GM18909 (cell line): ENCODE measurements around the gene MCU.
"Not testable (repeated sequence)": the region's sequence is repeated elsewhere in the genome, so short reads cannot be mapped to it uniquely, and the experiment has no call there.

Source experiments
- ATAC-seq: cut with Tn5 transposase; IDR thresholded peaks from one replicate; pipeline ENCODE4 v1.9.1; 2021; ENCODE audit warnings: mild to moderate bottlenecking; ENCODE audit not compliant: unreplicated experiment, poor library complexity

Gene MCU

DNA sequence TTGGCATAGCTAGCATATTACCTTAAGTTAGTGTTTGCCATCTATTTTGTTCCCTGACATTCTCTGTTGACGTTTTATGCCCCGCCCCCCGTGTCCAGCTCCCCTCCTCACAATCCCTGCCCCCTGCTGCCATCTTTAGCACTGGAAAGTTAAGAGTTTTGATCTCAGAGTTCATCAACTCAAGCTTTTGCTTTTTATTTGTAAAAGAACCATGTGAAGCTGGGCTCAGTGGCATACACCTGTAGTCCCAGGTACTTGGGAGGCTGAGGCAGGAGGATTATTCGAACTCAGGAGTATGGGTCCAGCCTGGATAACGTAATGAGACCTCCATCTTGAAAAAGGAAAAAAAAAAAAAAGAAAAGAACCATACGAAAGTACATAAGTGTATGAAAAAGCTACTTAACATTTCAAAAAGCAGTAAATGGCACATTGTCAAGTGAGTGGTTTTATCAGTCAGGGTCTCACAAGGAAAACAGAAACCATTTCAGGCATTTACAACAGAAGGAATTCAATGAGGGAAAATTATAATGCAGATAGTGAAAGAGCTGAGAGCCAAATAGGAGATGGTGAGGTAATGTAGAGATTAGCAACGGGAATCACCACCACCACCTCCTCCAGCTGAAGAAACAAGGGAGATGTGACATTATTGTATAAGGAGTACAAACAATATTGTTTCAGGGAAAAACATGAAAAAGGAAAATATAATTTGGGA is 64.9 kb downstream of the MCU start:
- ATAC-seq, result no peak

DNA sequence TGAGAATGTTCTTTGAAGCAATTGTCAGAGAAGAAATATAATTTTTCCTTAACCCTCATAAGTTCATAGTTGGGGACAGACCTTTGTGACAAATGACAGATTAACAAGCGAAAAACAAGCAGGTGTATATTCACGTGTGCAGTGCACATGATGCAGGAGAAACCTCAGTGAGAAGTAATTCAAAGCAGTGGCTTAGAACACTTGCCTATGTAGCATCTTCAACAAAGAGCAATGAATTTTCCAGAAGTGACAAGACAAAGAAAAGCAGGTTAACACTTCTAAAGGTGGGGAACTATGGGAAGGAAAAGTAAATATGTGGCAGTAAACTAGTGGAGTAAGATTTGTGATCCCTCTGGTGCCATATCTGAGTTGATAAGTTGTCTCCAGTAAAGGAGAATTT is 65.8 kb downstream of the MCU start:
- ATAC-seq, result no peak

DNA sequence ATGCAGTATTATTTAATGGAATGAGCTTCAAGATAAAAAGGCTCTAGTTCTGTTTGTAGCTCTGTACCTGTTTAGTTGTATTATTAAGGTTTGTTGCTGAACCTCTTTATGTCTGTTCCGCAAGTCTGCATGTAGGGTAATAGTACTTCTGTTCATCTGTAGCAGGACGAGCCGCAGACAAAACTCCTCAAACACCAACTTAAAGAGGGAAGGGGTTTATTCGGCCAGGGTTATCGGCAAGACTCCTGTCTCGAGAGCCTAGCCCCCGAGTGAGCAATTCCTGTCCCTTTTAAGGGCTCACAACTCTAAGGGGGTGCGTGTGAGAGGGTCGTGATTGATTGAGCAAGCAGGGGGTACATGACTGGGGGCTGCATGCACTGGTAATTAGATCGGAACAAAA is 67.0 kb downstream of the MCU start:
- ATAC-seq, result not testable (repeated sequence)

DNA sequence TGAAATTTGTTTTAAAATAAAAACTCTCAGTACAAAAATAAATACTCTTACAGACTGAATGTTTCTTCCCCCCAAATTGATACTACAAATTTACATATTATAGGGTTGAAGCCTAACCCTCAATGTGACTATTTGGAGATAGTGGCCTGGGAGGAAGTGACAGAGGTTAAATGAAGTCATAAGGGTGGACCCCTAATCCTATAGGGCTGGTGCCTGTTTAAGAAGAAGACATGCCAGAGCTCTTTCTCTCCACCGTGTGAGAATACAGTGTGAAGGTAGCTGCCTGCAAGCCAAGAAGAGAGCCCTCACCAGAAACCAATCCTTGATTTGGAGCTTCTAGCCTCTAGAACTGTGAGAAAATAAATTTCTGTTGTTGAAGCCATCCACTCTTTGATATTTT is 67.6 kb downstream of the MCU start:
- ATAC-seq, result no peak

DNA sequence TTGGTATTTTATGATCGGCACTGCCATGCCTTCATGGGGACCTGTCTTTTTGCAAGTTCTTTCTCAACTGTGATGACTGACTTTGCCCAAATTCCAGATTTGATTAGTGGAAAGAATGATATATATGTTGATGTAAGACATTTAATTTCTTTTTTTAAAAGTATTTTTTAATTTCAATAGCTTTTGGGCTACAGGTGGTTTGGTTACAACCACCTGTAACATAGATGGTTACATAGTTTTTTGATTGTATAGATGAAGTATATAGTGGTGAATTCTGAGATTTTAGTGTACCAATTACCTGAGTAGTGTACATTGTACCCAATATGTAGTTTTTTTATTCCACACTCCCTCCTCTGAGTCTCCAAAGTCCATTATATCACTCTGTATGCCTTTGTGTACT is 69.6 kb downstream of the MCU start:
- ATAC-seq, result no peak

DNA sequence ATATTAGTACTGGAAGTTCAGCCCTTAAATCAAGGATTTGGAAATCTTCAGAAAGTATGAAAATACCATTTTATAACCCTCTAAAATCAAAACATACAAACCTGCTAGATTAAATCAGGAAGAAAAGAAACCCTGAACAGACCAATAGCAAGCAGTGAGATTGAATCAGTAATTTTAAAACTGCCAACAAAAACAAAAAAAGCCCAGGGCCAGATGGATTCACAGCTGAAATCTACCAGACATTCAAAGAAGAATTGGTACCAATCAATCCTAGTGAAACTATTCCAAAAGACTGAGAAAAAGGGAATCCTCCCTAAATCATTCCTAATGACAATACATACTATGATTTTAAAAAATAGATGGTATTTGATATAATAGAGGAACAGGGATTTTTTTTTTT is 70.1 kb downstream of the MCU start:
- ATAC-seq, result no peak

DNA sequence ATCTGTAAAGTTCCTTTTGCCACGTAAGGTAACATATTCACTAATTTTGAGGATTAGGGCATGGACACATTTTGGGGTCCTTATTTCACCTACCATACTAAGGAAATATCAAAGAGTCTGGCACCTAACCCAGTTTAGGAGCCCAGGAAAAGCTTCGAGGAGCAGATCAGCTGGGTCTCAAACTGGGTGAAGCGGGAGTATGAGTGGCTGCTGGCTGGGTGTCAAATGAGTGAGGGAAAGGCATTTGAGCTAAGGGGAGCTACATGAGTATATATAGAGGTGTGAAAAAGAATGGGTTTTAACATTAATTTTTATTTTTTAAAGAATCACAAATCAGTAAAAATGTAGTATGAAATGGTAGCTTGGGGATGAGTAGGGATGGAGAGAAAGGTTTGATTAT is 71.3 kb downstream of the MCU start:
- ATAC-seq, result no peak

DNA sequence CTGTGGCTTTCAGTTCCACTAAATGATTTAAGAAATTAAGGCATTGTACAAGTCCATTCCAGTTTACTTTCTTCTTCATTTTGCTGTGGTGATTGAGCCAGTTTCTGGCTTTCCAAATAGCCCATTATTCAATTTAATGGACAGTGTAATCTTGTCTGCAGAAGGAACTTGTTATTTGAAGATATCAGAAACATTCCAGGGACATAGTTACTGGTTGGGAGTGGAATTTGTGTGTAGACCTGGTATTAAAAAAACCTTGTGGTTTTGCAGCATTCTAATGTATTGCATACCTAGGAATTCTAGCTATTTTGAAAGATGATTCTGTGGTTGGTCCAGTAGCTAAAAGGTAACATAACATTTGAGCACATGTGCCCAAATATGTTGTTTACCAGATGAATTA is 72.2 kb downstream of the MCU start:
- ATAC-seq, result no peak

DNA sequence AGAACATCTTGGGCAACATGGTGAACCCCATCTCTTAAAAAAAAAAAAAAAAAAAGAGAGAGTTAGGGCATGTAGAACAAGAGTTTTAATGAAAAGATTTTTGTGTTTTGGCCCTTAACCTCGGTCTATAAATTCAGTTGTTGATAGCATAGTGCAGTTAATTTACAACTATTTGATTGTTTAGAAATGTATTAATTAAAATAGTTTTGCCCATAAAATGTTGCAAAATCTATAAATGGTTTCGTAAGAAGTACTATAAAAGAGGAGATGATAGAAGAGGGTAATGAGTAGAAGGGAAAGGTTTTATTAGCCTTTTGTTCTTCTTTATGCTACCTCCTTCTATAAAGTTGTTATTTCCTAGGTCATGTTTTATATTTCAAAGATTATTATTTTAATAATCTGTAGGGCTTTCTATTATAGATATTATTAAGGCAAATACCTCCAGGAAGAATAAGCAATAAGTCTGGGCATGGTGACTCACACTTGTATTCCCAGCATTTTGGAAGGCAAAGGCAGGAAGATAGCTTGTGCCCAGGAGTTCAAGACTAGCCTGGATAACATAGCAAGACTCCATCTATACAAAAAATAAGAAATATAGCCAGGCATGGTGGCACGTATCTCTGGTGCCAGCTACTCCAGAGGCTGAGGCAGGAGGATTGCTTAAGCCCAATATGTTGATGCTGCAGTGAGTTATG is 73.3 kb downstream of the MCU start:
- ATAC-seq, result no peak

DNA sequence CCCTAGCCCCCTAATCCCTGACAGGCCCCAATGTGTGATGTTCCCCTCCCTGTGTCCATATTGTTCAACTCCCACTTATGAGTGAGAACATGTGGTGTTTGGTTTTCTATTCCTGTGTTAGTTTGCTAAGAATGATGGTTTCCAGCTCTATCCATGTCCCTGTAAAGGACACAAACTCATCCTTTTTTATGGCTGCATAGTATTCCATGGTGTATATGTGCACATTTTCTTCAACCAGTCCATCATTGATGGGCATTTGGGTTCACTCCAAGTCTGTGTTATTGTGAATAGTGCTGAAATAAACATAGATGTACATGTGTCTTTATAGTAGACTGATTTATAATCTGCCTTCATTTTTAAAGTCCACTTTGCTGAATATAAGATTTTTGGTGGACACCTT is 79.3 kb downstream of the MCU start:
- ATAC-seq, result not testable (repeated sequence)

DNA sequence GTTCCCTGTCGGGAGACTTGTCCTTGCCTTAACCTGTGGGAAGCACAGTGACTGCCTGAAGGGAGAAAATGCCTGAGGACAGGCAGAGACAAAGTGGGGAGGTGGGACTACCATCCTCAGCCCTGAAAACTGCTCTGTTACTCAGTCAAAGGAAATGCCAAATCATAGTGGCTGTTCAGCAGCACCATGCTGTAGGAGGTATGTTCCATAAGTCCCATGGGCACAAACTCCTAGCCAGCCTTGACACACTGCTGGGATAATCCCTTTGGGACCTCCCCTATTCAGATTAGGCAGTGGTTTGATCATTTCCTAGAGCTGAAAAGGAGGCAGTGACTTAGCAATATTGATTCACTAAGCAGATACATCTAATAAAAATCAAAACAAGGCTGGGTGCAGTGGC is 80.1 kb downstream of the MCU start:
- no peak for ATAC-seq

DNA sequence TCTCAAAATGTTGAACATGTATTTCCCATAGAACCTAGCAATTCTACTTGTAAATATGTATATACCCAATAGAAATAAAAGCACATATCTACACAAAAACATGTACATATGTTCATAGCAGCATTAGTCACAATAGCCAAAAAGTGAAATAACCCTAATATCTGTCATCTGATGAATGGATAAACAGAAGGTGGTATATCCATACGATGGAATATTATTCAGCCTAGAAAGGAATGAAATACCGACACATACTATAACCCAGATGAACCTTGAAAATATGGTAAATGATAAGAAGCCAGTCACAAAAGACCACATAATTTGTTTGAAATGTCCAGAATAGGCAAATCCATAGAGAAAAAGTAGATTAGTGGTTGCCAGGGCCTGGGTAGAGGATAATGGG is 87.9 kb downstream of the MCU start:
- ATAC-seq, result no peak

DNA sequence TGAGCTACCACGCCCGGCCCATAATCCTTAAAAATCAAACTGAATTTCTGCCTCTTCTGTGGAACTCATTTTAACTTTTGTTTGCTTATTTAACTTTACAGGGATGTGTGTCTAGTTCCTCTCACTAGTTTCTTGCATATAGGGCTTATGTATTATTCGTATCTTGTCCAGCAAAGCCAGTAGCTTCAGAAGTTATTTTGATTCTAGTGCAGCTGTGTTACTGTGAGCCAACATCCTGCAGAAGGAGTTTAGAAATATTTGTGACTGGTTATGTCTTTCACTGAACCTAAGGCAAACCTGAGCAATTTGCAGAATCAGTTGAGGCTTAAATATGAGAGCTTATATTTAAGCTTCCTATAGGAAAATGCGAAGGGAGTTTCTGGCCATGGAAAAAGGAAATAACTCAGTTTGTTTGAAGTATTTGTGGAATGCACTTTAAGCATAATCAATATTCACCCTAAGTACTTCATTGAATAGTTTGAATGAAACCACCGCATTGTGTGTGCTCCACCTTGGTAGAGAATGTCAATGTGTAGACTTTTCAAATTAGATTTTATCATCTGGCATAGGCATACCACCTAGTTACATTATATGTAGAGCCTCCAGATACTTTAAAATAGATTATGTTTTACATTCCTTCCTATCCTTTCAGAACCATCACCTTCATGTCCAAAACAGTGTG is 90.8 kb downstream of the MCU start:
- no peak for ATAC-seq

DNA sequence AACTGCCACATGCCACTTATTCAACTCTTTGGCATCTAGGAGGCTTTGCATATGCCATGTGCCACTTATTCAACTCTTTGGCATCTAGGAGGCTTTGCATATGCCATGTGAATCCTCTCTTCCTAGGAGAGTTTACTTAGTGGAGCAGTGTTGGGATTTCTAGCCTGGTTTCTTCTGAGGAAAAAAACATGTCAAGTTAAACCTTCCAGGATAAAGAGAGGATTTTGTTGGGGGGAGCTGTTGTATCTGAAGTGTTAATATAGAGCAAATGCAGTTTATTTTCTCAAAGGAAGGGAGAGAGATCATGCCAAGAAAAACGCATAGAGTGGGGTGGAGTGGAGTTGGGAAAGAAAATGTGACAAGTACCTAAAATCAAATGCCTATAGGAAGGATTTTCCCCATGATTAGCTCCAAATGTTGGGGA is 91.5 kb downstream of the MCU start:
- ATAC-seq, result no peak

DNA sequence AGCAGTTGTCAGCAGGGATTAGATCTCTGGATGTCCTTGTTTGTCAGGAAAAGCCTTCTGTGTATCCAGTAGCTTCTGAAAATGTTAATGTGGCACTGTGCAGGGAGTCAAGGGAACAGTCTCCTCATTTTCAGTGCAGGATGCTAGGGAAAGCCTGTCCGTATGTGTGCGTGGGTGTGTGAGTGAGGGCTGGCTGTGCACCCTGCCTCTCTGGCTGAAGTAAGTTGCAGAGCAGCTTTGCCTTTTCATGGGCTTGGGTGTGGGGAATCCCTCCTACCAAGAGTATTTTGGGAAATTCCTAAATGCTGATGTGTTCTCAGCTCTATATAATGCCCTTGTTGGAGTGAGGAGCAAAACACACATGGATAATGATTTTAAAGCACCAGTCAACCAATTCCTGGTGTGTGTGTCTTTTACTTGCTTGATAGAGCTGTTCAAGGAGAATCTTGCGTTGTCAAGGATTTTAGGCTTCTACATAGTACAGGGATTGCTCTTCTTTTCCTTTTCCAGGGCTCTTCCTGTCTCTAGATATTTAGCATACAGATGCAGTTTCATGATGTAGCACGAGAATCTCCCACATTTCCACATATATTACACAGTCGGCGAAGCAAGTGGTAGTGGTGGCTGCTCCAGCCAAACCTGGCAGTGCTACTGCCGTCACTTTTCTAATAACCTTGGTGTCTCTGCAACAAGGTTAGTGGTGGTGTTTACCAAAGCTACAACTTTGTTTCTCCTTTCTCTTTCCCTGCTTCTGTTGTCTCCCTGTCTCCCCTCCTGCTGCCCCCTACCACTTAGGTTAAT is 92.8 kb downstream of the MCU start:
- ATAC-seq, result no peak

DNA sequence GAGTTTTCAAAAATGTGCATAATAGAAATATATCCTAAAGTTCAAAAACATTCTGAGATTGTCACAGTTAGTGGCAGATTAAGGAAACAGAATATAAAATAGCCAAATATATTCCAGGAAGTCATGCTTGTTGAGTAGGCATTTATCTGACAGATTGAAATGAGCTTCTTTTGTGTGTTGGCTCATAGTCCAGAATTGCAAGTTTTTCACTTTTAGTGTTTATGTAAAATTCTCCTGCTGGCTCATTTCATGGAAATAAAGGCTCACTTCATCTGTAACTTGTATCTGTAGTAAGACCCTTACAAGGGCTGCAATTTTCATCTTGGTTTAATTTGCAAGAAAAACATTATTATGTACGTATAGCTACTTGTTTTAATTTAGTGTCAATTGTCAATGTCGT is 93.5 kb downstream of the MCU start:
- no peak for ATAC-seq

DNA sequence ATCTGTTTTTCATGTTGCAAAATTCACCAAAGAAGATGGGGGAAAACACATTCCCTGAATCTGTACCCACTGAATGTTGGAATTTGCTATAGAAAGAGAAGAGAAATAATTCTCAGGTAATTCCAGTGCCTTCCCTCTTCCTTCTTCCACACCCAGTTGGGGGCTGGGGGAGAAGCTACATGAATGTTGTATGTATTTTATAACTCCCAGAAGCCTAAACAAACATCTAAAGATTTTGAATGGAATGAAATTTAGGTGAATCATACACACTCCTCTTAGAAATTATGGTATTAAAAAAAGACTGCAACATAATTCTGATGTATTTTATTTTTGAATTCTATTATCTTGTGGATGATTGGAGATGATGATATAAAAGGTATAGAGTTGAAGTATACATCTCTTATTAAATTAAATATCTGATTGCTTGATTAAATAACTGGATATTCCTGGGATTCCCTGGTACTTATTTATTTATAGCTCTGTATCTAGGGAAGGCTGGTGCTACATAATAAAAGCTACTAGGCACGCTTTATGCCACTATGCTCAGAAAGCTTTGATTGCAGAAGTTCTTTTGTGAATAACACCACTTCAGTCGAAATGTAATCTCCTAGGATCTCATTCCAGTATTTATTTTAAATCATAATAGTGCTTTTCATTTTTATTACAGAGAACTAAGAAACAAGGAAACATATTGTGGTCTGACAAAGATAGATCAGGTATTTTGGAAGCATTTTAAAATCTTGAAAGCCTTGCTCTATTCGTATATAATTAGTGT is 98.5 kb downstream of the MCU start:
- ATAC-seq, result no peak

DNA sequence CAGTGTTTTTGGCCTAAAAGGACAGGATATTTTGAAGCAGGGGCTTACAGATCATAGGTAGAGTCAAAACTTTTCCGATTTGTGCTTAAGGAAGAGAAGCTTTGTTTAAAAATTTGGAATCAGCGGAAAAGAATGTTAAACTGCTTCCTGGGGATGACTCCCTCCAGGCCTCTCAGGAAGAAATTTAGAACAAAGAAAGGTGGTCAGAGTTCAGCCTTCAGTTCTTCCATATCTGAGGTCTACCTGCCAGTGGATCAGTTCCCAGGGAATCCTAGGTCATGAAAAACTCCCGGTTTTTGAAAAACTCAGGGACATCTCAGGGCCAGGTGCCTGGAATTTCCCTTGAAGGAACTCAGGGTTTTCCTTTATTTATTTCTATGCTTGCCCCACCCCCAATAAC is 100.3 kb downstream of the MCU start:
- no peak for ATAC-seq

DNA sequence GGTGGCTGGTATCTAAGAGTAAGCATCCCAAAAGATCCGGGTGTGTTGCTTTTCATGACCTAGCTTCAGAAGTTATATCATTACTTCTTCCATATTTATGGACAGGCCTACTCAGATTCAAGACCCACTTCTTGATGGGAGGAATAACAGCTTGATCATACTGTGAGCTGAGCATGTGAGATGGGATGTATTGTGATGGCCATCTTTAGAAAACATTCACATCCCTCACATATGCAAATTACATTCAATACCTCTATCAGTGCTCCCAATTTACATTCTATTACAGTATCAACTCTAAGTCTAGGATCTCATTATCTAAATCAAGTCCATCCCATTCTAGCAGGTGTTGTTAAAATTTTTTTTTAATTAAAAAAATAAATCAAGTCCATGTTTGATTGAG is 101.8 kb downstream of the MCU start:
- no peak for ATAC-seq

DNA sequence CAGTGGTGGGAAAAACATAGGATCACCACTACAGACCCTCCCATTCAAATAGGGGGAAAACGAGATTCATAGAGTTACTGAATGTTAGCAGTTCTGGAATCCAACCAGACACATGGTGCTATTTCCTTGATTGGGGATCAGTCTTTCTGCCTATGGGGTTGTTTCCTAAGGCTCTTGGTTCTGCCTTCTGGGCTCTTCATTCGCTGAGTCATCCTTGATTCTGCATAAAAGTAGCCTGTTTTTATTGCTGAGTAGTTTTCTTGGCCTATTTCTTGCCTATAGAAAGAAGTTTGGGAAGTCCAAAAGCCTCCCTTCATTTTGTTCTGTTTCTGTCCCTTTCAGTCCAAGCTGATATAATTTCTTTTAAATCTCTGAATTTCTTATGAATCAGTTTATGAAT is 102.3 kb downstream of the MCU start:
- no peak for ATAC-seq
